H7 (cell line): ENCODE results near the gene RUVBL2. TPM values are rescaled to one million over a fixed set of nuclear protein-coding genes. Genes with fewer than 3 reads are reported as not detected.
"Not testable (repeated sequence)": the region's sequence is repeated elsewhere in the genome, so short reads cannot be mapped to it uniquely, and the experiment has no call there.

Experiments used
- DNase-seq: peaks from one replicate; pipeline ENCODE4 v3.0.0; 2012
- H3K27me3 ChIP-seq: 2 replicates; pipeline ENCODE4 v1.6.0; 2011; ENCODE audit warnings: mild to moderate bottlenecking, low read length; ENCODE audit not compliant: control insufficient read depth, insufficient read depth
- H3K36me3 ChIP-seq: replicated peaks from 2 replicates; pipeline ENCODE4 v1.5.1; 2011; ENCODE audit warnings: low read length; ENCODE audit not compliant: control insufficient read depth, insufficient read depth
- H3K4me3 ChIP-seq: 2 replicates; pipeline ENCODE4 v1.5.1; 2011; ENCODE audit warnings: low read depth, mild to moderate bottlenecking, control low read depth, low read length, moderate library complexity; ENCODE audit not compliant: insufficient read depth
- total RNA-seq: library from RNA; depleted of rRNA; stranded (reverse); fragments of >200 nt; shearing (Covaris generic); gene quantifications from 2 replicates; pipeline ENCODE4 v1.2.3, GENCODE V29; 2014; rRNA removed

RUVBL2 gene
- total RNA-seq, 1 experiment from 2014 or later: 327 TPM

DNA sequence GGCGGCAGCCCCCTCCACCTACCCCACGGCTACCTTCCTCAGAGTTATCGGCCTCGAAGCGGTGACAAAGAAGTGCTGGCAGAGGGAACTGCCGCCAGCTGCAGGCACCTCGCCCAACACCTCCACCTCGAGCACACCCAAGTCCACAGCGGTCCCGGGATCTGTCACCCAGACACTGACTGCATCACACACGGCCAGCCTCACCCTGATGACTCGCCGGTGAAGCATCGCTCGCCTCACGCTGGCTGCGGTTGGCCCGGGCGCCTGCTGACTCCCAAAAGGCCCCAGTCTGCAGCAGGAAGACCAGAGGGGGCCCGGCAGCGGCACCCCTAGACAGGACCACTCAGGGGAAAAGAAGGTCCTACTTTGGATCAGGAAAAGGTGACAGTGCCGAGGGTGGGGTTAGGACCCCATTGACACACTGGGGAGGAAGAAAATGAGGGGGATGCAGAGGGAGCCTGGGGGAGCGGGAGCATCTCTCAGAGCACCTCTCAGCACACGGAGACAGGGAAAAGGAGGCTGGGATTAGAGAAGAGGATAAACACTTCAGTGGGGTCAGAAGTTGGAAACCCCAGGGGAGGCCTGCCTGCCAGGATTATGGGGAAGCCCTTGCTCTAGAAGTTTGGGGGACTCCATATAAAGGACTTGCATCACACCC, 56.8 kb downstream of the RUVBL2 start:
- not testable (repeated sequence) for DNase-seq, H3K27me3 ChIP-seq, H3K4me3 ChIP-seq, H3K36me3 ChIP-seq

DNA sequence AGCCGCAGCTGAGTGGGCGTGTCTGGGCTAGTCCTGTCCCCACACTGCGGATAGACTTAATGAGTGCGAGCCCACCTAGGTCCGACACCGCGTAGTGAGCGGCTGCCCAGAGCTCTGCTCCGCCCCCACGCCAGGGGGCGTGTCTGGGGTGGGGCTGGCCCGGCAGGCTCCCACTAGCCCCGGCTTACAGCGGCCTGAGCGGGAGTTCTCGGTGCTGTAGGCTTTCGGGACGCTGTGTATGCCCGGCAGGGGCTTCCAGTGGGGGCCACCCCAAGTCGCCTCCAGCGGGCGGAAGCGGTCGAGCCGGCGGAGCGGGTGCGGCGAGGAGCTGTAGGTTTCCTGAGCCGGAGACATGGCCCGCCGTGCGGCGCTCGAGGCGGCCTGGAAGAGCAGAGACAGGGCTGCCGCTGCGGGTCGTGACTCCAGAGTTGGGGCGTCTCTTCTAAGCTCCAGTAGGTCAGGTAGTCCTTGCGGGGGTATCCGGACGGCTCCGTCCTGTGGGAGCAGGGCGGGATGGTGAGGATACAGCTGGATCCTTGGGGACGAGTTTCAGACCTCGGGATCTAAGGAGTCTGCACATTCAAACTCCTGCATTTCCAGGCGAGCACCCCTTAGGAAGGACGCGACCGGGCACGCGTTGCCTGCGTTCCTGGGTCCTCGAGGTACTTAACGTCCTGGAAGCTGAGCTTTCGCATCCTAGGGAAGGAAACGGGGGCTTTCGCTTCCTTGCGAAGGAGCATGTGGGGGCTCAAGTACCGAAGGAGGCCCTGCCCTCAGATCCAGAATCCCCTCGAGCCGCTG, 62.6 kb downstream of the RUVBL2 start:
- H3K4me3 ChIP-seq: peak overlapping the region; percentile 52
- no peaks in the 10 kb centered on the region for H3K36me3 ChIP-seq
- DNase-seq: peak; percentile 97
- H3K27me3 ChIP-seq: peaks cover 49% of the 10 kb centered on the region

DNA sequence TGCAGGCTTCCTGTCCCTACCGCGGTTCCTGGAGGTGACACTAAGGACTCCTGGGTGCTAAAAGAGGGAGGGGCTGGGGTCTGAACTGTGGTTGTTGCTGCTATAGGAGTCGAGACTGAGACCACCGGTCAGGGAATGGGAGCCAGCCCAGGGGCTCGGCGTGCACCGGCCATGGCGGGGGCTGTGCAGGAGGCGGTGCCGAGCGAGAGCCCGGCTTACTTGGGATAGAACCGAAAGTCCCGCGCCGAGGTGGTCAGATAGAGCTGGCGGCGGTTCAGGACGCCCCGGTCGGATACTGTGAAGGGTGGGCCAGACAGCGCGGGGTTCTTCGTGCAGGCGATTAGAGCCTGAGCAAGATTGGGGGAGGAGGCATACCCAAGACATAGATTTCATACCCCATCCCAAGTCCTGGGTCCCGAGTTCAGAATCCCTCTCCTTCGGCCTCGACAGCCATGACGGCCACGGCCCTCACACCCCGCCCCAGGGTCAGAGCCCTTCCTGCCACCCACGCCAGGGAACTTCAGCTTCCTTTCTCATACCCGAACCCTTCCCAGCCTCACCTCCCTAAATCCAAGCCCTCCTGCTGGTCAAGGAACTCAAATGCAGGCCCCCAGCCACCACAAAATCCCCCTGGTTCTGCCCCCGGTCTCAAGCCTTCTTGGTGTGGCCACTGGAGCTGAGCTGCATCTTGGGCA, 63.4 kb downstream of the RUVBL2 start:
- not testable (repeated sequence) for H3K36me3 ChIP-seq
- Histone ChIP-seq H3K27me3 (peaks cover 53% of the 10 kb centered on the region), H3K4me3 (peak overlapping the region; percentile 52; the same call in 1 of the 2 replicates)
- peak; percentile 57 for DNase-seq

DNA sequence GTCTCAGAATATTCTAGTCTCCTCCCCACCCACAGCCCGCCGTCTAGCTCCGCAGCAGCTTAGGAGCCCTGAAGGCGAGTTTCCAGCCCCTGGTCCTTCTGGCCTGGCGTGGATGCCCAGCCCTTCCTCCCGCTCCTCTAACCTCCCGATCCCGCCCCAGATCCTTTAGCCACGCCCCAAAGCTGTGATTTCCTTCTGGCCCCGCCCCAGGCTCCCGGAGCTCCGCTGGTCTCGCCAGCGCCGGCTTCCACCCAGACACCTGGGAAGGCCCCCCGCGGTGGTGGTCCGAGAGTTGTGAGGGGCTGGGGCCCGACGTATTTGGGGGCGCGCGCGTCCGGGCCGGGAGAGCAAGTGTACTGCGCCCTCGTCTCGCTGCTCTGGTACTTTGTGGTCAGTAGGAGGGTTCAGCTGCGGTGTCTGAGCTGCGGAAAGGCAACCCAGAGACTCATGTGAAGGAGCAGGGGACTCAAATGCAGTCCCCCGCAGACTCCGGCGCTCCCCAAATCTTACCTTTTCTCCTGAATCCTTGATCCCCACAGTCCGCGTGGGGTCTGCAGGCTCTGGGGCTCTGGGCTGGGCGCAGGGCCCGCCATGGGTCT, 64.0 kb downstream of the RUVBL2 start, which contains the start of gene CGB7:
Gene CGB7, minus strand, starts transcription at position 114 of the 599 bp plus-strand sequence. CDS start 2,374 bp downstream, outside the sequence.
- Histone ChIP-seq H3K4me3 (peak within 1 kb of the TSS; percentile 52; the same call in 1 of the 2 replicates), H3K36me3 (no peaks in the 10 kb centered on the region), H3K27me3 (peaks cover 53% of the 10 kb centered on the region)
- peak; percentile 95 for DNase-seq

DNA sequence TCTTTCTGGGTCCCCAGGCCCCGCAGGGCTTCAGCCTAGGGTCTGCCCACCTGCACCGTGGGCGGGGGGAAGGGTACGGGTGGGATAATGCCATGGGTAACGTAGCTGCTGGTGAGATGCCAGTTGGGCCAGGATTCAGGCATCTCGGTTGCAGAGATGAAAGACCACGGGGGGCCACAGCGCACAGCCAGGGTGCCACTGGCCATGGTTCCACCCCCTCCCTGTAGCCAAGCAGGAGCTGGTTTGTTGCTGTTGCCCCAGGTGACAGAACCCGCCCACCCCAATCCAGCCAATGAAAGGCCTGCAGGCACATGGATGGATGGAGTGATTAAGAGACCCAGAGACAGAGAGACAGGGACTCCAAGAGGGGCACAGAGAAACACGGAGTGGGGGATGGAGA, 64.9 kb downstream of the RUVBL2 start:
- peak; percentile 74 for DNase-seq
- Histone ChIP-seq H3K36me3 (no peaks in the 10 kb centered on the region), H3K4me3 (no peak overlapping the region), H3K27me3 (peaks cover 53% of the 10 kb centered on the region)

DNA sequence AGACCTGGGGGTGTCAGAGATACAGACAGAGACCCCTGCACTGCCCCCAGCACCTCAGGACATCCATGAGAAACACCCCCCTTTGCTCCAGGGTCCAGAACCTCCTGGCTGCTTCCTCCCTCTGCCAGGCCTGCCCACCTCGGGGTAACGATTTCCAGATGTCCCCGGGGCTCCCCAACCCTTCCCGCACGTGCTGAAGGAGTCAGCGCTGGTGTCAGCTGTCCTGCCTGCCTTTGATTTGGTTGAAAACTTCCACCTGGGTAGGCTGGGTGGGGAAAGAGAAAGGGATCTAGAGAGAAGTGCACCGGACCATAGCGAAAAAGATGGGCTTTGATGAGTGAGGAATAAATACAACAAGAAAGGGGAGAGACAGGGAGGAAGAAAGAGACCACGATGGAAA, 65.4 kb downstream of the RUVBL2 start:
- Histone ChIP-seq H3K4me3 (no peak overlapping the region), H3K36me3 (no peaks in the 10 kb centered on the region), H3K27me3 (peaks cover 55% of the 10 kb centered on the region)
- DNase-seq: peak; percentile 27

DNA sequence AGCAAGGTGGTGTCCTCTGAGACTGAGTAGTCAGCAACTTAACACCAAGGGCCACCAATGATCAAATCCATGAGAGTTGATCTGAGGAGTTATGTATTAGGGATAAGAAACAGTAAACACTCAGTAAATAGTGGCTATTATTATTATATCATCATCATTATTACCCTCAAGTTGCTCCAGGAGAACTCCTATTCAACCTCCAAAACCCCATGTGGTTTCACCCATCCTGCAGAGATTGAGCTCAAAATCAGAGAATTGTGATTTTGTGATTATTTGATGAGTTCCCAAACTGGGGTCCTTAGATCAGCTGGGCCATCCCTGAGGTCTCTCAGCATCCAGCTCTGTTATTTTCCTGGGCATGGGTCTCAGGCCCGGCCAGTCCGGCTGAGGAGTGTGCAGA, 67.3 kb downstream of the RUVBL2 start:
- no peak for DNase-seq
- H3K4me3 ChIP-seq: no peak overlapping the region
- H3K27me3 ChIP-seq: peaks cover 59% of the 10 kb centered on the region
- H3K36me3 ChIP-seq: no peaks in the 10 kb centered on the region

DNA sequence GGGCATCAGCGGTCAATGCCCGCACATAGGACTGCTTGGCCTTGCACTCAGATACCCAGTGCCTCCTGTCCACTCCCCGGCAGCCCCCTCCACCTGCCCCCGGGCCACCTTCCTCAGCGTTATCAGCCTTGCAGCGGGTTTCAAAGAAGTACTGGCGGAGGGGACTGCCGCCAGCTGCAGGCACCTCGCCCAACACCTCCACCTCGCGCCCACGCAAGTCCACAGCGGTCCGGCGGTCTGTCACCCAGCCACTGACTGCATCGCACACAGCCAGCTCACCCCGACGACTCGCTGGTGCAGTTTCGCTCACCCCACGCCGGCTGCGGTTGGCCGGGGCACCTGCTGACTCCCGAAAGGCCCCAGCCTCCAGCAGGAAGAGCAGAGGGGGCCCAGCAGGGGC, 67.8 kb downstream of the RUVBL2 start:
- Histone ChIP-seq H3K27me3 (peaks cover 59% of the 10 kb centered on the region), H3K36me3 (no peaks in the 10 kb centered on the region), H3K4me3 (no peak overlapping the region)
- peak; percentile 43 for DNase-seq

DNA sequence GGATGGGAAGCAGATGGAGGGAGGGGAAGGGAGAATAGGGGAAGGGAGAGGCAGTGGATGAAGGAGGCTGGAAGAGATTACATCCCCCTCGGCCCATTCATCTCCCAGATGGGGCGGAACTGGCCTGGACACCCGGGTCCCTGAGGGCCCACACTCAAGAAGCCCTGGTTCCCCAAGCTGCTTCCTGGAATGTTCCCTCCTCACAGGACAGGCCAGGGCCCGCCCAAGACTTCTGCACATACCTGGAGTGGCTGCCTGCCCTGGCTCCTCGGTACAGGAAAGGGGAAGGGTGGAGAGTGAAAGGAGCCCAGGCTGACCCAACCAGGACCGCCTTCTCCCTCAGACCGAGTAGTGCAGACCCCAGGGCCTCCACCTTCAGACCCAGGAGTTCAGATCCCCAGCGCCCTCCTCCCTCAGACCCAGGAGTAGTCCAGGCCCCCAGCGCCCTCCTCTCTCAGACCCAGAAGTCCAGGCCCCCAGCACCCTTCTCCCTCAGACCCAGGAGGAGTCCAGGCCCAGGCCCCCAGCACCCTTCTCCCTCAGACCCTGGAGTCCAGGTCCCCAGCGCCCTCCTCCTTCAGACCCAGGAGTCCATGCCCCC, 70.4 kb downstream of the RUVBL2 start:
- Histone ChIP-seq H3K27me3 (peaks cover 54% of the 10 kb centered on the region), H3K36me3 (no peaks in the 10 kb centered on the region), H3K4me3 (peak overlapping the region; percentile 41; the same call in 1 of the 2 replicates)
- peak; percentile 71 for DNase-seq

DNA sequence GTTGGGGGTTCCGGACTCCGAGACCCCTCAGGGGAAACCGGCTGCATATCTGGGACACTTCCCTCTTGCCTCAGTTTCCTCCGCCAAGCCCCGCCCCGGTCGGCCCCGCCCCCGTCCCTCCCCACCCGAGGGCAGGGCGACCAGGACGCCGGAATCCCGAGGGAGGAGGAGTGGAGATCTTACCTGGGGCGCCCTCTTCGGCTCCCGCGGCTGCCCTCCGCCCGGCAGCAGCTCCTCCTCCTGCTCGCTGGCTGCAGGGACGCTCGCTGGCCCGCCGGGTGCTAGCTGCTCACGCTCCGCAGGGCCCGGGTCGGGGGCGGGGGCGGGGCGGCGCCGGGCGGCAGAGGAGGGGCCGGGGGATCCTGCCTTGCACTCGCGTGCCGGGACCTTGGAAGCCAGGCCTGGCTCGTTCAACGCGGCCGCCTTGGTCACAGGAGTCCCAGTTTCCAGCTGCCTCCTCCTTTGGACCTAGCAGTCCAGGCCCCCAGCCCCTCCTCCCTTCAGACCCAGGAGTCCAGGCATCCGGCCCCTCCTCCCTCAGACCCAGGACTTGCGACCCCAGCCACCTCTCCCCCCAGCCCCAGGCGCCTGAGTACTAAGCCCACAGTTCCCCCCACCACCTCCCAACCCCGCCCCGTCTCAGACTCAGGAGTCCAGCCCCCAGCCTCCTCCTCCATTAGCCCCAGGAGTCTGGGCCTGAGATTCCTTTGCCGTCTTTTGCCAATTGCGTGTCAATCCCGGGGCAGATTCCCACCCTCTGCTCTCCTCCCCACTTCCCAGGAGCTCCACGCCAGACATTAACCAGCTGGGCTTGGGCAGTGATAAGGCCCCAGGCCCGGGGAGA, 71.3 kb downstream of the RUVBL2 start, which contains the start of gene NTF4:
Gene NTF4, minus strand, starts transcription at position 51 of the 844 bp plus-strand sequence. CDS start 2,821 bp downstream, outside the sequence.
- H3K36me3 ChIP-seq: no peaks in the 10 kb centered on the region
- DNase-seq: peak; percentile 97
- H3K27me3 ChIP-seq: peaks cover 57% of the 10 kb centered on the region
- H3K4me3 ChIP-seq: peak within 1 kb of the TSS; percentile 41

Other genes starting within 250 kb of the RUVBL2 start
- 0.18 and 0.24 TPM in 2 replicates for gene IZUMO1, start 247.0 kb upstream of the RUVBL2 start, total RNA-seq
- gene FUT1, start 241.2 kb upstream of the RUVBL2 start, total RNA-seq: 6.1 and 8.2 TPM in 2 replicates
- gene FGF21, start 238.4 kb upstream of the RUVBL2 start, total RNA-seq: 0.35 TPM in 1 of 2 replicates, not detected in the other
- gene BCAT2, start 182.9 kb upstream of the RUVBL2 start, total RNA-seq: 31.5 and 40.0 TPM in 2 replicates
- 9.9 and 18.0 TPM in 2 replicates for gene HSD17B14, start 157.4 kb upstream of the RUVBL2 start, total RNA-seq
- 20.6 and 25.6 TPM in 2 replicates for gene PLEKHA4, start 125.3 kb upstream of the RUVBL2 start, total RNA-seq
- gene PPP1R15A, start 121.5 kb upstream of the RUVBL2 start, total RNA-seq: 20.3 and 21.6 TPM in 2 replicates
- 0.52 and 1.1 TPM in 2 replicates for gene TULP2, start 95.1 kb upstream of the RUVBL2 start, total RNA-seq
- 173 and 203 TPM in 2 replicates for gene NUCB1, start 93.6 kb upstream of the RUVBL2 start, total RNA-seq
- not detected in 2 replicates for gene DHDH, start 60.2 kb upstream of the RUVBL2 start, total RNA-seq
- 57.8 and 72.6 TPM in 2 replicates for gene BAX, start 39.0 kb upstream of the RUVBL2 start, total RNA-seq
- gene FTL, start 28.6 kb upstream of the RUVBL2 start, total RNA-seq: 2,437 and 3,282 TPM in 2 replicates
- gene GYS1, start 578 bp upstream of the RUVBL2 start, total RNA-seq: 35.2 and 50.2 TPM in 2 replicates
- not detected in 2 replicates for gene LHB, start 23.2 kb downstream of the RUVBL2 start, total RNA-seq
- not detected in 2 replicates for gene CGB3, start 30.4 kb downstream of the RUVBL2 start, total RNA-seq
- 1.4 TPM in 1 of 2 replicates, not detected in the other for gene CGB2, start 38.0 kb downstream of the RUVBL2 start, total RNA-seq
- not detected in 2 replicates for gene CGB1, start 43.0 kb downstream of the RUVBL2 start, total RNA-seq
- not detected in 2 replicates for gene CGB5, start 50.0 kb downstream of the RUVBL2 start, total RNA-seq
- not detected in 2 replicates for gene CGB8, start 55.2 kb downstream of the RUVBL2 start, total RNA-seq
- gene CGB7, start 63.9 kb downstream of the RUVBL2 start, total RNA-seq: not detected in 2 replicates
- 0.81 and 1.2 TPM in 2 replicates for gene NTF4, start 70.9 kb downstream of the RUVBL2 start, total RNA-seq
- gene KCNA7, start 78.8 kb downstream of the RUVBL2 start, total RNA-seq: not detected in 2 replicates
- gene SNRNP70, start 91.6 kb downstream of the RUVBL2 start, total RNA-seq: 338 and 397 TPM in 2 replicates
- gene LIN7B, start 120.5 kb downstream of the RUVBL2 start, total RNA-seq: 2.2 and 4.1 TPM in 2 replicates
- 1.4 and 3.2 TPM in 2 replicates for gene C19orf73, start 125.3 kb downstream of the RUVBL2 start, total RNA-seq
- 21.1 and 23.6 TPM in 2 replicates for gene PPFIA3, start 125.7 kb downstream of the RUVBL2 start, total RNA-seq
- gene HRC, start 161.5 kb downstream of the RUVBL2 start, total RNA-seq: 0.45 and 0.81 TPM in 2 replicates
- gene TRPM4, start 163.9 kb downstream of the RUVBL2 start, total RNA-seq: 10.2 and 12.8 TPM in 2 replicates